GM19372 (cell line): ENCODE measurements around the gene BAZ1A.

ENCODE experiments used
- ATAC-seq: cut with Tn5 transposase; IDR thresholded peaks from one replicate; pipeline ENCODE4 v1.9.1; 2021; ENCODE audit warnings: mild to moderate bottlenecking, low read depth, moderate library complexity; ENCODE audit not compliant: unreplicated experiment

The BAZ1A gene

GRCh38 chr14:34732802-34733201 is 142.4 kb downstream of the BAZ1A start:
- ATAC-seq: no peak

DNA sequence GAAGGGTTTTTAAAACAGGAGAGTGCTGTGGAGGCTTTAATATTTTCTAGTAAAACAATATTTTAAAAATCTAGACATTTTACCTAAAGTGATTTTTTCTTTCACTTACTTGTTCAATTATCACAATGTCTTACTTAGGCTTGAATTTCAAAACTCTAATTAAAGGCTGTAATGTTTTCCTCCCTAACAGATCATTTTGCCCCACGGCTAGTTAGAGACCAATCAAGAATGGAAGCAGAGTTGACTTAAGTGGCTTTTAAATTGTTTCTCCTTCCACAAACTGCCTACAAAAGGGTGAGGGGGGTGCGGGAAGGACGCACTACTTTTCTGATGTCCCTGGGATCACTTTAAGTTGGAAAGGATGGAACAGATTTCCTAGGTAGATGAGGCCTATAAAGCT is 151.3 kb downstream of the BAZ1A start:
- no peak for ATAC-seq

- no peak for ATAC-seq
Measured at GRCh38 chr14:34722723-34723545, 152.2 kb downstream of the BAZ1A start.

- no peak for ATAC-seq
Measured at GRCh38 chr14:34721129-34721528, 154.0 kb downstream of the BAZ1A start.

DNA sequence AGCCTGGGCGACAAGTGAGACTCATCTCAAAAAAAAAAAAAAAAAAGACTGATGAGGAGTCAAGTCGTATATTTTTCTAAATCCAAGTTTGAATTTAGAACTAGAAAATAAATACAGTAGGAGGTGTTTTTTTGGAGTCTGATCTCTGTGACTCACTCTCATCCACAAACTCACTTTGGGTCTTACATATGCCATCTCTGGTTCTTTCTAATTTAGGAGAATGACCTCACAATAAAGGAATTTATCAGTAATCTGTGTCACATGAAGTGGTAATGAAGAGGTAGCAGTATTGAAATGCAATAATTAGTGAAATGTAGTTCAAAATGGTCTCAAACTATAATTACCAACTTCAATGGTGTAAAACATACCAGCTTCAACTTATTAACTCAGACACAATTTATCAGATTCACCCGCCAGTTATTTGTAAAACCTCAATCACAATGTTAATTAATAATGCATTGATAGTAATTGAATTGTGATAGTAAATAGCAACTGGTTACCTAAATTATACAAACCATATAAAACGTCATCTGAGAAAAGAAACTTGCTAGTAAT is 156.3 kb downstream of the BAZ1A start:
- ATAC-seq: no peak

DNA sequence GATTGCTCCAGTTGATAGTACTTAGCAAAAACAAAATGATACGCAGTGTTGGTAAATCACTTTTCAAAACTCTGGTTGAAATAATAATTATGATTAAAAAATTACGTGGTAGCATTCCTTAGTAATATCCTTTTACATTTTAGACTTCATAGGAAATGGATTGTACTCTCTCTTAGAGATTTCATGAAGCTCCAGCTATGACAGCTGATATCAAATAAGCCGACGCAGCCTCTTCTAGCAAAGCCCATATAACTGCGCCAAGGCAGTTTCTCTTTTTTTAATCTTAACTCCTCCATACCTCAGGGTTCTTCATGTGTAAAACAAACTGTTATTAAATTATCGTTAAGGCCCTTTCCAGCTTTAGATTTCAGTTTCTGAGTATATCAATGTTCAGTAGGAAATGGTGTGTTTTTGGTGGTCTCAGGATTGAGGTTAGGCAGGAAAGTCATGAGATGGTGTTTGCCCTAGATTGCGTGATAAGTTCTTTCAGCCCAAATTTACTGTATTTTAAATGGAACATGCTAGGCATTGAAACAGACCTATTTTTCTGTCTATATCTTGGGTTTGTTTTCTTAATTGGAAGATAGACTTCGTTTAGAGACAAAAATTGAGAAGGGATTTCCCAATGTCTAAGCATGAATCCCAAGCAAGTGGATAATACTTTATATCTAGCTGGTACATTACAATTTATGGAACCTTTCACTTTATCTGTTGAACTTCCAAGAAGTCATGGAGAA is 159.9 kb downstream of the BAZ1A start:
- ATAC-seq: no peak

- ATAC-seq: peak; percentile 86
Measured at GRCh38 chr14:34714320-34715126, 160.6 kb downstream of the BAZ1A start, which contains the start of gene CFL2. CFL2 (minus strand) TSS chr14:34714593; CDS start chr14:34714540, 53 bp downstream.

DNA sequence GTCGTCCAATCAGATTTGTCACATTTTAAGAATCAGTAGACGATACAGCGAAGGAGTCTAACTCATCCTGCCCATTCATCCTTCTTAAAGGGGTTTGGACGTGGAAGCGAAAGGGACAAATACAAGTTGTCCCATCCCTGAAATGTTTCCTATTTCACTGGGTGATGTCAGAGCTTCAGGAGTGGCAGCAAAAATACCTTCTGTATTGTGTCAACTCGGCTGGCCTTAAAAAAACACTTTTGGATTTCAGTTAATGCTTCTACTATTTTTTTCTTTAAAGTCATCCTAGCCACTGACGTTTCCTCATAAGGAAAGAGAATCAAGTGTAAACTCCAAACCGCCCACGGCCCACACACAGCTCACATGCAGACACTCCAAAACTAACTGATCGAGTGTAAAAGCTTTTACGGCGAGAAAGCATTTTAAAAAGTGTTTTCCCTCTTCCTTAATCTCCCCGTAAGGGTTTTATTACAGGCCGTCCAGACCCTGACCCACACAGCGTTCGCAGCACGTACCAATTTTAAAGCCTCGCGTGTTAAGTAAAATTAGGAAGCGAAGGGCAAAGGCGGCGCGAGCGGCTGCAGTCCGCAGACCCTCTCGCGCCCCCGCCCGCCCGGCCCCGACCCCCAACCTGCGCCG is 161.4 kb downstream of the BAZ1A start:
- ATAC-seq: peak; percentile 11

- no peak for ATAC-seq
Measured at GRCh38 chr14:34713122-34713680, 162.0 kb downstream of the BAZ1A start.

DNA sequence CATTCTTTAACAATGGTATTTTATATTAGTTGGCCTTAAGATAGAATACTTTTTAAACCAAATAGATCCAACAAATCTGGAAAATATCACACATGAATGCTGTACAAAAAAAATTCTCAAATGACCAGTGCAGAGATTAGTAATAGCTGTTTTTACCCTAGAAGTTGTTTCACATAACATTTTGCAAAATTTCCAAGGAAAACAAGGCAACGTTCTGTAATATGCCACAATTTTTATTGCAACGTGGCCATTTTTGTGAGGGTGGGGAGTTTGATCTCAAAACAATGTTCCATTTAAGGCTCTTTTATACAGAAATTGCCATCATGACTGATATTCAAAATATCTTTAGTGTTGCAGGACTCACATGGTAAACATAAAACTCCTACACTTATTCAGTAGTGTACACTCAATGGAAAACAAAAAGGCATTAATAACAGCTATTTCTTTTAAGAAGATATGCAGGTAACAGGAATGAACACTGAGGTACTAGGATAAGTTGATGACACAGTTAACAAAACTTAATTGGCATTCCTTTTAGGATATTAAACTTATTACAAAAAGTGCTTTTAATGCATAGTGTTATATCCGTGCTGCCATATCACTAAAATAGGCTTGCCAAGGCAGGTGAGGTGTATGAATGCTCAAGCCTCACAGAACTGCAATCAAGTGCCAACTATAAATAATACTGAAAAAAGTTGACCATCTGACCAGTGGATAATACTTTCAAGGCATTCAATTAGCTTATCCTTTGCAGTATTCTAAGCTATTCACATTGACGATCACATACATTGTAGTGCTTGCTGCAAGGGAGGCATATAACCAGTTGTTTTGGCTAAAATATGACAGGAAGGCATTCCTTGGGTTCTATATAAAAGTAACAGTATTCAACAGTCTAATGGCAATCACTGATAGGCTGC is 163.1 kb downstream of the BAZ1A start:
- ATAC-seq: no peak

DNA sequence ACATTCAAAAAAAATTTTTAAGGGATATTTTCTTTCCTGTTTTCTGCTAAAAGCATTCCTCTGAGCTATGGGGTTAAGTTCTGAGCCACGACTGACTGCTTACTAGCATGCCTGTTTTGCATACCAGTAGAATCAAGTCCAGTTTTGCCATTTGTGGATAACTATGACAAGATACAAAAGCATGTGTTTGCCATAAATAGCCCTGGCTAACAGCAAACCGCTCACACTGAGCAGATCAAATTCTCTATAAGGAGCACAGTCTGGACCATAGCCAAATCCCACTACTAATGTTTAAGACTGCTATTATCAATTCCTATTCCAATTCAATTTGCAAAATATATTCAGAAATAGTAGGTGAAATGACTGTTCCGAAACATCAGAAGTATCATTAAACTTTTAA is 164.0 kb downstream of the BAZ1A start:
- no peak for ATAC-seq

GRCh38 chr14:34710744-34711143 is 164.4 kb downstream of the BAZ1A start:
- ATAC-seq: no peak

DNA sequence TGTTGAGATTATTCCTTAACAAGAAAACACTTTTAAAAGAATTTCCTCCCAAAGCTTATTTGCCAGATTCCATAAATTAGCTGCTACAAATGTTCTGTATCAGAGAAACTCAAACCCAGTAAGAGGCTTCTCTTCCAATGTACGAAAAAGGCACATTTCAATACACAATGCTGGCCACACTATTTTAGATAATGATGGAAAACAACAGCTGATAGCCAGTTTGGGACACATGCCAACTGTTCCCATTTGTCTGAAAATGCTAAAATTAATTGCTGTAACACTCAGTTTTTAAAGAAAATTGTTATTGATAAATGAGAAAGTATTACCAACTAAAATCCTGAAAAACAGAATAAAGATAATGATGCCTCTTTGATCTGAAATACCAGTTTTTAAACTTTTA is 165.2 kb downstream of the BAZ1A start:
- ATAC-seq: no peak

GRCh38 chr14:34707722-34708121 is 167.4 kb downstream of the BAZ1A start:
- ATAC-seq: no peak
